MV-4-11 (cell line): ENCODE measurements around the gene APBA2.

Experiments
- DNase-seq: peaks from one replicate; lab custom pipeline; 2025; lab: John Stamatoyannopoulos, UW

Gene APBA2

DNA sequence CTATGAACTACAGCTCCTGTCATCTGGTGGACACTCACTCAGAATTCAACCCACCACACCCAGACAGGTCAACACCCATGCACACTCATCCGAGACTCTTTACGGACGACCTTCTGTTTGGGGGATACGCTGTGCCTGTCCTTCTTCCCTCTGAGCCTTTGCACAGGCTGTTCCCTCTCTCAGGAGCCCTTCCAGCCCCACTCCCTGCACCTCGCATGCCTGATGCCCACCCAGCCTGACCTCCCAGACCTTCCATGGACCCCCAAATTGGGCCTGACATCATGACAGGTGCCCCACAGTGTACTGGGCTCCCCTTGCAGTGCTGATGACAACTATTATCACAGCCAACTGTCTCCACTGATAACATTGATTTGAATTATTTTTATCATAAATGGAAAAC is 248.0 kb downstream of the APBA2 start:
- DNase-seq = no peak

DNA sequence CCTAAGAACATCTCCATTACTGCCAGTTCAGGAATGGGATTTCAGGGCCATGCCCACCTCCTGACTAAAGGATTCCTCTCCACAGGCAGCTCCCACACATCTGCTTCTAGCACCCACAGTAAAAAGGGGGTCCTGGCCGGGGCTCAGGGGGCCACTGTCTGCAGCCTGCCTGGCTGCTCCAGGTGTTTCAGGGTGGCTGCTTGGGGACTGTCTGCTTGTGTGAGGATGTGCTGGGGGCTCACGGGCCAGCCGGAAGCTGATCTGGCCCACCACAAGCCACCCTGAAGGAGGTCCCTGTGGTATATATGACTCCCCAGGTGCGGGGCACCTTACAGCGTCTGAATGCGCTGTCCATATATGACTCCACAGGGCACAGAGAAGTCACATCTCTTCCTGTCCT is 248.5 kb downstream of the APBA2 start:
- DNase-seq = no peak

DNA sequence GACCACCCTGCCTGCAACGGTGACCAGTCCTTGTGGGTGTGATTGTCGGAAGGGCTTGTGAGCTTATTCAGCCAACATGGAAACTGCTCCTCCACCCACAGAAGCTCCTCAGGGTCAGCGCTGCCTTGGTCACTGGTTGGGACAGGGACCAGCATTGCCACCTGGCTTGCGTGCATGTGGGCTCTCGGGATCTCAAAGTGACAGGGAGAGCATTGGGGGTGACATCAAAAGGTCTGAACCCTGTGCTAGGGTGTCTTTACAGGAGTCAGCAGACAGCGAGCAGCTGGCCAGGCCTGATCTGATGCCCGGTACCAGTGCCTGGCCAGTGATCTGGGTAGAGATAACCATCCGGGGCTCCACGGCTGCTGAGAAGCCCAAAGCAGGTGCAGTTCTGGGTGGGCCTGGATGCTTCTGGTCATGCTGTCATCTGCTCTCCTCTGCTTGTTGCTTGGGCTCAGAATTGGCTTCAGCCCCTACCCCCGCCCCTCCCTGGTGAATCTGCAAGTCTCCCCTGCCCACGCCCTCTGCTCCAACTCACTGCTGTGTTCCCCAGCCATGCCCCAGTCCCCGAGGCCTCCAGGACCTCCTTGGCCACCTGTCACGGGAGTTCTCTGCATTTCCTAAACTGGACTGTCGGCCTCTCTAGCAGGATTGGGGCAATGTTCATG is 249.0 kb downstream of the APBA2 start:
- no peak for DNase-seq

DNA sequence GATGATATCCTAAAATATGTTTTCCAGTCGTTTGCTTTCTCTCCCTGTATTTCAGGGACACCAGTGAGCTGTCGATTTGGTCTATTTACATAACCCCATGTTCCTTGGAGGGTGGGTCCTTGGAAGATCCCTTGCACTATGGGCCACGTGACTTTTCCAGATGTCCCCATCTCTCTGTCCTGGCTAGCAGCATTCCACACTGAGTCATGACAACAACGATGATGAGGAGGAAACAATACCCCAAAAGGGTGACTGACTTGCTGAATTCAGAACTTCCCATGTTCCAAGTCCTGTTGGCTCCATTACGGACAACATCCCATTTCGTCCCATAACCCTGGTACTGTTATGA is 249.5 kb downstream of the APBA2 start:
- no peak for DNase-seq

DNA sequence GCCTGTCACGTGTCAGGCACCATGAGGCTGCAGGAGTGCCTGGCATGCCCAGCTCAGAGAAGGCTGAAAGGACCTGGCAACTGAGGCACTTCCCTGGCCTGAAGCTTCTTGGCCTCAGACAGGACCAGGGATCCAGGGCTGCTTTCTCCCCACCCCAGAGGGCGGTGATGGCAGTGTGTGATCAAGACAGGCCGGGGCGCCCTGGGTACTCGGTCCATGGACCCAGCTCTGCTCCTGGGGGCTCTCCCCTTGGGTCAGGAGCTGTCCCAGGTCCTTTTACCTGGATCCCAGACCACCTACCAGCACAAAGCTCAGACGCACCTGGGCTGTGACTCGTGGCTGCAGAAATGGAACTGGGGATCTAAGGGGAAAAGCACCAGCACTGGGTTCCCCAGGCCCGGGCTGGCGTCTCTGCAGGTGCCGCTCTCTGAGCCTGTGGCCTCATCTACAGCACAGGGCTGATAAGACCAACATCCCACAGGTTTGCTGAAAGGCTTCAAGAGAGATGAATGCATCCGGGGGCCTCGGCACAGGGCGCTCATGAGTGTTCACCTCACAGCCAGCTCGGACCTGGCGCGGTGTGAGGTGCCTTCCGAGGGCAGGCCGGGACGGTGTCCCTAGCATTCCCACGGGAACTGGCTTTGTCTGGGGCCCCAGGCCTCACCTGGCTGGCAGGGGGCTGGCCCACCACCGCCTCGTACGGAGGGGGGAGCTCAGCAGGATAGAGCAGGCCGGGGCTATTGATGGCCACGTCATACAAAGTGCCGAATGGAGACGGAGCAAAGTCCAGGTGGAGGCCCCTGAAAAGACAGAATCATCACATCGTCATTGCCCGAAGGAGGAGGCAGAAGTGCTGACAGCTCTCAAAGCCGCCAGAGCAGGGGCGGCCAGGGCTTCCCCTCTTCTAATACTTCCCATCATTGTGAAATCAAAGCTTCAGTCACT is 250.2 kb downstream of the APBA2 start:
- peak; percentile 4 for DNase-seq

DNA sequence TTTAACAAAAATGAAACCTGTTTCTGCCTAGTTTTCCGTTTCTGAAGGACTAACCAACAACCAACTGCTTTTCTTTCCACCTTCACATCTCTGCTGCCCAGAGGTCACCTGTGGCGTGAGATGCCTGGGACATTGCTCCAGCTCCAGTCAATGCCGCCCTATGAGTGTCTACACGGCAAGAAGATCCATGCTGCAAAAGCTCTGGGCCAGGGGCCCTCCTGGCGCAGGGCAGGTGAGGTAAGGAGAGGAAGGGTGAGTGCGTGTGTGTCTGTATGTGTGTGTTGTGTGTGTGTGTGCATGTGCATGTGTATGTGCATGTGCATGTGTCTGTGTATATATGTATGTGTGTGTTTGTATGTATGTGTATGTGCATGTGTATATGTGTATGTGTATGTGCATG is 252.5 kb downstream of the APBA2 start:
- no peak for DNase-seq

DNA sequence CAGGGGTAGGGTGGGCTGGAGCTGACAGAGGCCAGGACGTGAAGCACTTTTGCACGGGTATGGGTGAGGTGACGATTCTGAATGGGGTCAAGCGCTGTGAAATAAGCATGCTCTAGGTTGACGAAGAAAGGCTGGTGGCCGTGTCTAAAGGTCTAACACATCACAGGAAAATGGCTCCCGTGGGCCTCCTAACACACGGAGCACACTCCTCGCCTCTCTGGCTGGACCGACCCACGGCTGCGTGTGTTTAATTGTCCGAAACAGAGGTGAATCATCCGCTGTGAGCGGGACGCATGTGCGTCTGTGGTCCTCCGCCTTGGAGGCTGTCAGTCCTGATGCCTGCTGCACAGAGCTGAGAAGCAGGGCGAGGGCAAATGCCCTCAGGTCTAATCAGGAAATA is 253.3 kb downstream of the APBA2 start:
- no peak for DNase-seq

DNA sequence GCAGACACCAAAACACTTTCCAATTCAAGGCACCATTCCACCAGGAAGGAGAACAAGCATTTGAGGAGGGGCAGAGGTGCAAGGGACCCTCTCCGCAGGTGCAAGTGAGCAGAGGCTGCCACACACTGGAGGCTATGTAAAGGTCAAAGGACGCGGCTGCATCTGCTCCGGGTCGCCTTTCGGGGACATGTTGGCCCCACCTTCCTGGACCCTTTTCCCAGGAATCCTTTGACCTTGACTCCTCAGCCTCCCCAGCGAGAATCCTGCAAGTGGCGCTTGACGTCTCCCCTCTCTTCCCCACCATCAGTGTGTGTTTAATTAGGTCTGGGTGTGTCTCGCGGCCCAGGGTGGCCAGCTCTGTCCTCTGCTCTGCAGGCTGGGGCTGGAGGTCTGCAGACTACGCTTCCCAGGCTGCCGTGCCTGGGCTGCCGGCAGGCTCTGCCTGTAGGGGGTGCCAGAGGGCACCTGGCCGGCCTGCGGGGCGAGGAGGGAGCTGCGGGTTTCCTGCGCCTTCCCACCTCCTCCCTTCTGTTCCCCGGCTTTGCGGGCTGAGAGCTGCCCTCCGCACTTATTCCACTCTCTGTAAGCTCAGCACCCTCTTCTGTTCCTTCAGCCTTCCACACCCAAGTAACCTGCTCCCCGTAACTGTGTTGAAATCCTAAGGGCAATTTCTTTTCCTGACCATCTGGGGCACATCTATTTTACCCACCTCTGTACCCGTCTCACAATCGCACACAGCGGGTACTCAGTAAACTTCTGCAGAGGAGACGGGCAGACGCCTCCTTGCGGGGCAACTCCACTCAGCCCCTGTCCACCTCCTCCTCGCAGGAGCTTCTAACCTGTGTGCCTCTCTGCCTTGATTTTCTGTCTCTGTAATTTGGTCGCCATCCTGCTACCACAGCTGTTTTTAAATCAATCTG is 254.0 kb downstream of the APBA2 start:
- DNase-seq = peak; percentile 6

DNA sequence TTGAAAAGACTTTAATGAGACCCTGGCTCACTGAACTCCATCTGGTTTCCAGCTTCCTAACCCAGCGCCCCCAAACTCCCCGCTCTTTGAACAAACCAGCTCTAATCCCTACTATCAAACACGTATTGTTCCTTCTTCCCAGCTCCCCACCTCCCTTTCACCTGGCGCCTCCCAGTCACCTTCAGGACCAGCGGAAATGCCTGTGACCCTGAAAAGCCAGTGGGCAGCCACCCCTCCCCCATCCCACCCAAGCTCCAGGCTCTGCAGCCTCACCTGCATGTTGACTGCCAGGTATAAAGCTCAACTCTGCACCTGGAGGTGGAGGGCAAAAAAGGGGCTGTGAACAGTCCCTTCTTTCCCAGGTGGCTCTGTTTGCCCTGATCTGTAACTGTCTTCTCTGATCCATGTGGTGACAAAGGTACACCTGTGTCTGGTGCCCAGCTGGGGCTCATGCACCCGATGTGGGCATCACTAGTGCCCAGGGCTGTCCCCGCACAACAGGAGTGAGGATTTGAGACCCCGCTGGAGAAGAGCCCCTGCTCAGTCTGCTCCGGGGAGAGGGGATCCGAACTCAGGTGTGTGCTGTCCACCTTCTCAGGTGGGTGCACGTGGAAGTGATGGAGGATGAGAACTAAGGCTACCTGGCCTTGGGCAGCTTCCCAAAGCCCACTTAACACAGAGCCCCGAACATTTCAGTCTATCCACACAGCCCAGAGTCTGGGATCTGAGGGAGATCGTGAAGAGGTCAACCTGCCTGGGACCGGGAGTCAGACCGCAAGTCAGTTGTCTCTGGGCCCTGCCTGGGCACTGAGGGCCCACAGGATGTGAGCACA is 254.9 kb downstream of the APBA2 start:
- DNase-seq = no peak

DNA sequence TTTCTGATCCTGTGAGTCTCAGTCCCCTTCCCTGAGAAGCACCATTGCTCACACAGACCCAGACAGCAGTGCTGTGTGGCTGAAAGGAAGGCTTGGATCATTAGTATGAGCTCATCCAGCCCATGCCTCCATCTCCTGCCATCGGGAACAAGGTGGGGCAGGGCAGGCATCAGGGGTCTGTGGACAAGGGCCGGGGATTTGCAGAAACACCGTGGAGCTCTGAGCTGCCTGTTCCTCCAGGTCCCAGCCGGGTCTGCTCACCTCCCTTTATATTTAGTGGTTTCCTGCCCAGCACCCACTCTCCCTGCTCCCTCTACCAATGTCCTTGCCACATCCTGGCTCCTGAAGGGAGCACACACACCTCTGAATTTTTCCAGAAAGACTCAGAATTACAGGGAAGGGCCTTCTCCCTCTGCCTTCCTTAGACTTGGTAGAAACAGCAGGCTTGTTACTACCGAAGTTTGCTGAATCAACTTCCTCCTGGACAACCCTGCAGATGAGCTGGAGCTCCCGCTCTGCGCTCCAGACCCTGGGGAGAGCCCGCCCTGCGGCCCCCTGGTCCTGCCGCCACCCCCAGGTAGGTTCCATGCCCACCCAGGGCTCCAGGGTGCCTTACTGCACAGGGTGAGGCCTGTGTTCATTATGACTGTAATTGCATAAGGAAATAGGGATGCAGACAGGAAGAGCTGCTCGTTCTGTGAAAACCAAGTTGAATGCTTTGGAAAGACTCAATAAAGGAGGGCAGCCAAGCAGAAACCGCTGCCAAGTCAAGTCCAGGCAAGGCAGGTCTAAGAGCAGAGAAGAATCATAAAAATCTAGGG is 255.7 kb downstream of the APBA2 start:
- DNase-seq = no peak

DNA sequence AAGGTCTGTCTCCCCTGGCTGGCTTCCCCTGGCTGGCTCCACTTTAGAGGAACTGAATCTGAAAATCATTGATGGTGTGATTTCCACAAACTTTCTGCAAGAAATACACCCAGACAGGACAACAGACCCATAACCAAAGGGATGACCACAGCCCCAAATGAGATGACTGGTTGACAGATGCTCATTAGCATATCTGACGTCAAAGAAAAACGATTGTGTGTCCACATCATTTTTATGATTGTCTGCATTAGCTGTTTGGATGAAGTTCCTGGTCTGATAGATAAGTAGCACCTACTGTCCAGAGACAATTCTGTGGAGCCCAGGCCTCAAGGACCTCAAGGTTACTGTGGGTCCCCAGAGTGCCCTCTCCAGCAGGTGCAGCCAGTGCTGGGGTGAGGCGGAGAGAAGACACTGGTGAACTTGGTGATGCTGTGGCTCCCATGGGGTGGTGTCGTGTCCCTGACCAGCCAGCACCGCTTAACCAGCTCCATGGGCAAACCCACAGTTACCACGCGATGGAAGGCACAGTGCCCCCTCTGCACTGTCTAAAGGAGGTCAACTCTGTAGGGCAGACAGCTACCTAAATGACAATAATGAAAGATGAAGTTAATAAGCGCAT is 256.5 kb downstream of the APBA2 start:
- DNase-seq = peak; percentile 74

DNA sequence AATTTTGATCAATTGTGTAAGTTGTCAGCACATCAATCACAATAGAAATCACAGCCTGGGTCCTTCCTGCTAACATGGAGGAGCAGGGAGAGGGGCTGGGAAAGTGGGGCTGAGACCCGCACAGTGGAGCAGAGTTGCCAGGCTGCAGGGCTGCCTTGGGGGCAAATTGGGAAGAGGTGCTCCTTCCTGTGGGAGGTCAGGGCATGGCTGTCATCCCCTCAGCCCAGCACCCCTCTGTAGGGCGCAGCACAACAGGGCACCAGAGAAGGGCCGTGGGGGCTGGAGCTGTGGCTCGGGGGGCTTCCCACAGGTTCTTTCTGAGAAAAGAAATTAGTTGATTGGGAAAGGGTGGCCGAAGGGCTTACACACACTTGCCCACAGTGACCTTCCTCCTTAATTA is 257.5 kb downstream of the APBA2 start:
- DNase-seq = no peak

DNA sequence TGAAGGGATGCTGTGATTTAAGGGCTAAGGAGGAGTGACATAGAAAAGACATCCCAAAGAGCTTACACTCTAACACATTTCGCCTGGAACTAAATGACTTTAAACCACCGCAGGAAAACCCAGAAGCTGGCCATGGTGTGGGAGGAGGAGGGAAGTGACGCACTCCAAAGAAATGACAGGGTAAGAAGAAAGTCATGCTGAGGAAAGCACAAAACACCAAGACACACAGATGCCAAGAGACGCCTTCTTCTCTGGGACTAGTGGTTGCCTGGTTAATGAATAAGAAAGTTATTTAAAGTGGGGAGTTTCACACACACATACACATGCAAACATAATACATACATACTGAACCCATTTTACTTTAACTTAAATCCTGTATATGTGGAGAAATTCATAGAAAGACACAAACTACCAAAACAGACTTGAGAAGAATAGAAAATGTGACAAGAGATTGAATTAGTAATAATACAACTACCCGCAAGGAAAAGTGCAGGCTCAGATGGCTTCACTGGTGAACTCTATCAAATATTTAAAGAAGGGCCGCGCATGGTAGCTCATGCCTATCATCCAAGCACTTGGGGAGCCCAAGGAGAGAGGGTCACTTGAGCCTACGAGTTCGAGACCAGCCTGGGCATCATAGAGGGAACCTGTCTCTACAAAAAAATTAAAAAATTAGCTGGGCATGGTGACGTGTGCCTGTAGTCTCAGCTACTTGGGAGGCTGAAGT is 258.3 kb downstream of the APBA2 start:
- DNase-seq = no peak

DNA sequence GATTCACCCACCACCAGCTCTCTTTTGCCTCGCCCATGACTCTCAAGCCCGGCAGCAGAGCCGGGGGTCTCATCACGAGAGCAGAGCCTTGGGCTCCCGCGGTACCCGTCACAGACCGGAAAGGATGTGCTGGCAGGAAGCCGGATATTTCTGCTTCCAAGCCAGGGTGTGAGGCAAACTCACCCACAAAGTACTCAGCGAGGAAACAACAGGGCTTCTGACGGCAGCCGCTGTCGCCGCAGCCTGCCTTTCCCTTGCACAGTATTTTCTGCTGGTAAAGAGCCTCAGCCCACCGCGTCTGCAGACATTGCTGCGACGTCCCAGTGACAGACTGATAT is 263.9 kb downstream of the APBA2 start:
- DNase-seq = no peak

DNA sequence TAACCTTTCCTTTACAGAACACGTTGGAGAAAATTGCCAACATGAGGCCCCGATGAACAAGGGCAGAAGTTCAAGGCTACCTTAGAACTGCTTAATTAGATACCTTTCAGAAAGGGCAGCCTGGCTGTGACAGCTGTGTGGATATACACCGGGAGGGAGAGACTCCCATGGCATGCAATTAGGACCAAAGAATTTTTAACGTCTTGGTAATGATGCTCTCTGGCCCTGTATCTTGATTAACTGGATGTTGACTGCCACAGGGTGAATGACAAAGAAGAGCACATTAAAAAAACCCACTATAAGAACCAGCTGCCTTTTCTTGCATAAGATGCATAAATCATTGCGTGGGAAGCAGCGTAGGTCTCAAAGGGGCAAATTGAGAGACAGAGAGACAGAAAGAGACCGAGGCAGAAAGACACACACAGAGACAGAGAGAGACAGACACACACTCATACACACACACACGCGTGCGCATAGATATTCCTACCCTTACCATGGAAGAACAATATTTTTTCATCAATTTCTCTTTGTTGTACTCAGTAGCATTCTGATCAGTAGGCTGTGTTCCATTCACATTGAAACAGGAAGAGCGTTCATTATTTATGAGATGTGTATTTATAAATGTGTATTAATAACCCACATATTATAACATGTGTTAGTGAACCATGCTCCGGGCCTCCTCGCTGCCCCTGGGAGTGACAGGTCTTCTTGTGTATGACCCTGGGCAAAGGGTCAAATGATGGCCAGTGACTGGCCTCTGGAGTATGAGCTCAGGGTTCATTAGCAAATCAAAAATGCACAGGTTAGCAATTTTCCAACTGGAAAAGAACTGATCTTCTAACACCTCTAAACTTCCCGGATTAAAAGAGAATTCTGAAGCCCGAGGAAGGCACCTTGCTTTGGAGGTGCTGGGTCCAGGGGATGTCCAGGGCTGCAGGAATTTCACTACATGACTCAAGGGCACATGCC is 265.0 kb downstream of the APBA2 start:
- no peak for DNase-seq

DNA sequence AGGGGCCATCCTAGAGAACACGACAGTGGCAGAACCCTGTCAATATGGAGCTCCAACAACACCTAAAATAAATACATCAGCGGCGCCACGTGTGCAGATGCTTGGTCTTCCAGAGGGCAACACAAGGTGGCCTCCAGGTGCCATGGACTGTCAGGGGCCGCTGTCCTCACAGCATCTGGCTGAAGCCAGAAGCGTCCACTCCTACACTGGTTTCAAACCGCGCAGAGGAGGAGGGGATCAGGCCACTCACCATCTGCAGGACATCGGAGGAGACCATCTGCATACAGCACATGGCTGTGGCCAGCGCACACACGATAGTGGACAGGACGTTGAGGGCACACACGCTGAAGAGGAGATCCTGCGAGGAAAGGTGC is 265.7 kb downstream of the APBA2 start:
- DNase-seq = no peak

DNA sequence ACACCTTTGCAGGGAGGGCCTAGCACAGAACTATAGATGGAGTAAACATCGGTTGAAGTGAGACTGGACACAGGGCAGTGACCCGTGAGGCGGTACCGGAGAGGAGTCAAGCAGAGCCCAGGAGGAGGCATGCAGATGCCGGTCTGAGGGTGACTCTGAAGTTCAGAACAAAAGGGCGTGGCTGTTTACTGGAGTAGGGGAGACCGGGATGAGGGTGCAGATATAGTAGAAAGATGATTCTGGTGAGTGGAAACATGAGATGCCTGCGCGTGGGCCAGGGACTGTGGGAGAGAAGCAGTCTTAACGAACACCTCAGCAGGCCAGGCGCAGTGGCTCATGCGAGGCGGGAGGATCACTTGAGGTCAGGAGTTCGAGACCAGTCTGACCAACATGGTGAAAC is 270.7 kb downstream of the APBA2 start:
- no peak for DNase-seq

DNA sequence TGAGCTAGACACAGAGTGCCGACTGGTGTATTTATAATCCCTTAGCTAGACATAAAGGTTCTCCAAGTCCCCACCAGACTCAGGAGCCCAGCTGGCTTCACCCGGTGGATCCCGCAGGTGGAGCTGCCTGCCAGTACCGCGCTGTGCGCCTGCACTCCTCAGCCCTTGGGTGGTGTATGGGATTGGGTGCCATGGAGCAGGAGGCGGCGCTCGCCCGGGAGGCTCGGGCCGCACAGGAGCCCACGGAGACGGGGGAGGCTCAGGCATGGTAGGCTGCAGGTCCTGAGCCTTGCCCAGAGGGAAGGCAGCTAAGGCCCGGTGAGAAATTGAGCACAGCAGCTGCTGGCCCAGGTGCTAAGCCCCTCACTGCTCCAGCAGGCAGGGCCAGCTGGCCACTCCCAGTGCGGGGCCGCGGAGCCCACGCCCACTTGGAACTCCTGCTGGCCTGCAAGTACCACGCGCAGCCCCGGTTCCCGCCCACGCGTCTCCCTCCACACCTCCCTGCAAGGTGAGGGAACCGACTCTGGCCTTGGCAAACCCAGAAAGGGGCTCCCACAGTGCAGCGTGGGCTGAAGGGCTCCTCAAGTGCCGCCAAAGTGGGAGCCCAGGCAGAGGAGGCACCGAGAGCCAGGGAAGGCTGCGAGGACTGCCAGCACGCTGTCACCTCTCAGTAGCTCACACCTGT is 274.1 kb downstream of the APBA2 start:
- no peak for DNase-seq
